ENCODE results near the gene IQGAP2. TPM values are rescaled to one million over a fixed set of nuclear protein-coding genes. Genes with fewer than 3 reads are reported as not detected.

The IQGAP2 gene
- total RNA-seq, 1 experiment from 2014 or later = 0.59 TPM

GRCh38 chr5:76514292-76514691 is 111.2 kb downstream of the IQGAP2 start:
- intact Hi-C loops (cut with micrococcal nuclease; ENCODE audit: unreplicated experiment) = no loop called here

GRCh38 chr5:76514713-76515112 is 111.6 kb downstream of the IQGAP2 start:
- BruUV-seq (replicated peaks) = no TSS peak
- CTCF ChIA-PET = no interaction called here
- Histone ChIP-seq H3K27me3 (ENCODE audit: control insufficient read depth, insufficient read depth, low read length) (peaks cover 9% of the 10 kb centered on the region), H3K4me3 (ENCODE audit: low read depth in 2 of 2, low read length in 2 of 2) (no peak overlapping the region), H3K9me3 (ENCODE audit: control insufficient read depth, insufficient read depth, low read depth, low read length) (no peaks in the 10 kb centered on the region), H3K36me3 (ENCODE audit: control insufficient read depth, insufficient read depth, low read length) (no peaks in the 10 kb centered on the region), H3K4me1 (ENCODE audit: control insufficient read depth, insufficient read depth, low read length) (no peaks in the 10 kb centered on the region), H3K27ac (ENCODE audit: low read length) (no peak overlapping the region)
- intact Hi-C loops (cut with micrococcal nuclease; ENCODE audit: unreplicated experiment) = no loop called here
- DNase-seq (ENCODE audit: low read depth, low spot score) (no peak), ATAC-seq (no peak)
- TF ChIP-seq POLR2AphosphoS5 (IDR thresholded peaks at IDR 0.05; ENCODE audit: low read depth, low read length) (no peak), CTCF (IDR thresholded peaks at IDR 0.05) (no peak), TCF7L2 (IDR thresholded peaks at IDR 0.05; ENCODE audit: low read depth, low read length) (no peak), REST (IDR thresholded peaks at IDR 0.05; ENCODE audit: insufficient read depth in 1 of 2, low read depth in 2 of 2, low read length in 1 of 2) (no peak), SIN3A (IDR thresholded peaks at IDR 0.05; ENCODE audit: borderline replicate concordance, insufficient read depth, low read depth, low read length) (no peak)
- POLR2A ChIA-PET = no interaction called here
- in situ Hi-C loops (cut with HindIII; ENCODE audit: low pct_unique_long_range_greater_than_20kb, low sequenced_read_pairs) = no loop called here

More at GRCh38 chr5:76514292-76514691, 111.2 kb downstream of the IQGAP2 start:
- no peaks in the 10 kb centered on the region for H3K4me1 ChIP-seq (ENCODE audit: control insufficient read depth, insufficient read depth, low read length)
- H3K27ac ChIP-seq (ENCODE audit: low read length) = no peak overlapping the region
- in situ Hi-C loops (cut with HindIII; ENCODE audit: low pct_unique_long_range_greater_than_20kb, low sequenced_read_pairs) = no loop called here
- ATAC-seq (no peak), DNase-seq (ENCODE audit: low read depth, low spot score) (no peak)
- ChIA-PET CTCF (no interaction called here), POLR2A (interaction anchor here (0.7 kb wide), 1 partner anchor 763 kb away, joined by 7 read pairs; no protein-coding TSS in a partner anchor)
- no peak overlapping the region for H3K4me3 ChIP-seq (ENCODE audit: low read depth in 2 of 2, low read length in 2 of 2)
- TF ChIP-seq POLR2AphosphoS5 (IDR thresholded peaks at IDR 0.05; ENCODE audit: low read depth, low read length) (no peak), REST (IDR thresholded peaks at IDR 0.05; ENCODE audit: insufficient read depth in 1 of 2, low read depth in 2 of 2, low read length in 1 of 2) (no peak), SIN3A (IDR thresholded peaks at IDR 0.05; ENCODE audit: borderline replicate concordance, insufficient read depth, low read depth, low read length) (no peak), CTCF (IDR thresholded peaks at IDR 0.05) (no peak), TCF7L2 (IDR thresholded peaks at IDR 0.05; ENCODE audit: low read depth, low read length) (no peak)
- no TSS peak for BruUV-seq (replicated peaks)
- peaks cover 6% of the 10 kb centered on the region; the same call in 1 of the 2 replicates for H3K27me3 ChIP-seq (ENCODE audit: control insufficient read depth, insufficient read depth, low read length)
- H3K36me3 ChIP-seq (ENCODE audit: control insufficient read depth, insufficient read depth, low read length) = no peaks in the 10 kb centered on the region
- no peaks in the 10 kb centered on the region for H3K9me3 ChIP-seq (ENCODE audit: control insufficient read depth, insufficient read depth, low read depth, low read length)
